ENCODE measurements around the gene C9orf72.

Gene C9orf72

GRCh38 chr9:27537756-27538155 lies 35.5 kb downstream of the C9orf72 start:
- no peak for TF ChIP-seq CTCF (IDR thresholded peaks at IDR 0.05; ENCODE audit: control insufficient read depth, insufficient read depth, low read depth, low read length, missing control alignments)
- H3K4me3 ChIP-seq (ENCODE audit: control insufficient read depth, low read depth, low read length) = no peak overlapping the region
- DNase-seq (ENCODE audit: low read depth) = no peak

GRCh38 chr9:27537027-27537435 lies 36.2 kb downstream of the C9orf72 start:
- no peak for TF ChIP-seq CTCF (IDR thresholded peaks at IDR 0.05; ENCODE audit: control insufficient read depth, insufficient read depth, low read depth, low read length, missing control alignments)
- DNase-seq (ENCODE audit: low read depth) = no peak

GRCh38 chr9:27536168-27536567 lies 37.1 kb downstream of the C9orf72 start:
- no peak for DNase-seq (ENCODE audit: low read depth)
- TF ChIP-seq CTCF (IDR thresholded peaks at IDR 0.05; ENCODE audit: control insufficient read depth, insufficient read depth, low read depth, low read length, missing control alignments) = no peak
- no peak overlapping the region for H3K4me3 ChIP-seq (ENCODE audit: control insufficient read depth, low read depth, low read length)

More at GRCh38 chr9:27537027-27537435, 36.2 kb downstream of the C9orf72 start:
- no peak overlapping the region for H3K4me3 ChIP-seq (ENCODE audit: control insufficient read depth, low read depth, low read length)

GRCh38 chr9:27535701-27536118 lies 37.6 kb downstream of the C9orf72 start:
- TF ChIP-seq CTCF (IDR thresholded peaks at IDR 0.05; ENCODE audit: control insufficient read depth, insufficient read depth, low read depth, low read length, missing control alignments) = no peak
- DNase-seq (ENCODE audit: low read depth) = no peak
- H3K4me3 ChIP-seq (ENCODE audit: control insufficient read depth, low read depth, low read length) = no peak overlapping the region

GRCh38 chr9:27534658-27535209 lies 38.5 kb downstream of the C9orf72 start:
- no peak for TF ChIP-seq CTCF (IDR thresholded peaks at IDR 0.05; ENCODE audit: control insufficient read depth, insufficient read depth, low read depth, low read length, missing control alignments)
- no peak for DNase-seq (ENCODE audit: low read depth)
- no peak overlapping the region for H3K4me3 ChIP-seq (ENCODE audit: control insufficient read depth, low read depth, low read length)

- TF ChIP-seq CTCF (IDR thresholded peaks at IDR 0.05; ENCODE audit: control insufficient read depth, insufficient read depth, low read depth, low read length, missing control alignments) = no peak
- no peak for DNase-seq (ENCODE audit: low read depth)
- no peak overlapping the region for H3K4me3 ChIP-seq (ENCODE audit: control insufficient read depth, low read depth, low read length)
Observed at GRCh38 chr9:27534131-27534530, 39.1 kb downstream of the C9orf72 start.

- H3K4me3 ChIP-seq (ENCODE audit: control insufficient read depth, low read depth, low read length) = no peak overlapping the region
- no peak for DNase-seq (ENCODE audit: low read depth)
- no peak for TF ChIP-seq CTCF (IDR thresholded peaks at IDR 0.05; ENCODE audit: control insufficient read depth, insufficient read depth, low read depth, low read length, missing control alignments)
Observed at GRCh38 chr9:27533311-27533710, 40.0 kb downstream of the C9orf72 start.
